ENCODE results near the gene NELFB.

NELFB gene

DNA sequence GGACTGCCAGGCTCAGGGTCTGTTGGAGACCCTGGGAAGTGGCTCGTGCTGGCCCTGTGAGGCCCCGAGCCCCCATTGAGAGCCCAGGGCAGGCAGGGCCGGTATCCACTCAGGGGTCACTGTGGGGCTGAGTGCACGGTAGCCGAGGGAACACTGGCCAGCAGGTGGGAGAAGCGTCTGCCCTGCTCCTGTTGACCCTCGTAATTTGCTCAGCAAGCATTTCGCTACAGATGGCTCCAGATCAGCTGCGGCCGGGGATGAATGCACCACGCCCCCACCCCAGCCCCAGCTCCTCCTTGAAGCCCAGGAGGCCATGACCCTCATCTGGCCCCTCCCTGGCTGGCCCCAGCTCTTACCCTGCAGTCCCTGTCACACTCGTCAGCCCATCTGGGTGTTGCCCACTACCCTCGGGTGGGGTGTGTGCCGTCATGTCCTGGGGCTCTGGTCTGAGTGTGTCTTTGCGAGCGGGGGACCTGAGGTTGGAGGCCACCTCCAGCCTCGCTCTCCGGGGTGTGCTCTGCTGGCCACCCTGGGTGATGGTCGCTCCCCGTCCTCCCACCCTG is 53.0 kb downstream of the NELFB start:
- Histone ChIP-seq H2AFZ (ENCODE audit: low read length) (no peak overlapping the region), H3K36me3 (ENCODE audit: insufficient read depth, low read length) (no peaks in the 10 kb centered on the region), H3K27ac (ENCODE audit: low read depth, low read length, poor library complexity, severe bottlenecking) (no peak overlapping the region), H3K79me2 (ENCODE audit: insufficient read depth, low read length) (no peaks in the 10 kb centered on the region), H3K9me2 (ENCODE audit: low read depth, low read length) (no peaks in the 10 kb centered on the region), H3K4me2 (ENCODE audit: low read length) (no peak overlapping the region), H3K4me1 (ENCODE audit: insufficient read depth, low read length, severe bottlenecking) (no peaks in the 10 kb centered on the region), H3K9me3 (ENCODE audit: low read length) (no peaks in the 10 kb centered on the region), H3K9ac (ENCODE audit: low read length) (no peak overlapping the region), H3F3A (ENCODE audit: insufficient read depth, low read length) (peaks cover under 1% of the 10 kb centered on the region; the same call in 1 of the 2 replicates), H3K27me3 (ENCODE audit: insufficient read depth, low read length) (peaks cover 8% of the 10 kb centered on the region; the same call in 1 of the 2 replicates), H3K4me3 (ENCODE audit: low read depth, low read length, poor library complexity, severe bottlenecking) (no peak overlapping the region), H4K20me1 (ENCODE audit: insufficient read depth, low read length) (no peaks in the 10 kb centered on the region)
- TF ChIP-seq EZH2 (IDR thresholded peaks at IDR 0.05; ENCODE audit: borderline replicate concordance, low read length): no peak
- no peak for TF ChIP-seq CTCF (IDR thresholded peaks at IDR 0.05; ENCODE audit: low read length)

- TF ChIP-seq EZH2 (IDR thresholded peaks at IDR 0.05; ENCODE audit: borderline replicate concordance, low read length) (no peak), CTCF (IDR thresholded peaks at IDR 0.05; ENCODE audit: low read length) (no peak)
- Histone ChIP-seq H4K20me1 (ENCODE audit: insufficient read depth, low read length) (no peaks in the 10 kb centered on the region), H3K36me3 (ENCODE audit: insufficient read depth, low read length) (no peaks in the 10 kb centered on the region), H3K9me2 (ENCODE audit: low read depth, low read length) (no peaks in the 10 kb centered on the region), H3K4me1 (ENCODE audit: insufficient read depth, low read length, severe bottlenecking) (no peaks in the 10 kb centered on the region), H3K27ac (ENCODE audit: low read depth, low read length, poor library complexity, severe bottlenecking) (no peak overlapping the region), H3K79me2 (ENCODE audit: insufficient read depth, low read length) (no peaks in the 10 kb centered on the region), H3K4me3 (ENCODE audit: low read depth, low read length, poor library complexity, severe bottlenecking) (no peak overlapping the region), H3K9me3 (ENCODE audit: low read length) (no peaks in the 10 kb centered on the region), H3F3A (ENCODE audit: insufficient read depth, low read length) (no peaks in the 10 kb centered on the region), H2AFZ (ENCODE audit: low read length) (no peak overlapping the region), H3K9ac (ENCODE audit: low read length) (no peak overlapping the region), H3K4me2 (ENCODE audit: low read length) (no peak overlapping the region), H3K27me3 (ENCODE audit: insufficient read depth, low read length) (peaks cover 5% of the 10 kb centered on the region; the same call in 1 of the 2 replicates)
These were observed 54.5 kb downstream of the NELFB start for GRCh38 chr9:137309368-137310188.

DNA sequence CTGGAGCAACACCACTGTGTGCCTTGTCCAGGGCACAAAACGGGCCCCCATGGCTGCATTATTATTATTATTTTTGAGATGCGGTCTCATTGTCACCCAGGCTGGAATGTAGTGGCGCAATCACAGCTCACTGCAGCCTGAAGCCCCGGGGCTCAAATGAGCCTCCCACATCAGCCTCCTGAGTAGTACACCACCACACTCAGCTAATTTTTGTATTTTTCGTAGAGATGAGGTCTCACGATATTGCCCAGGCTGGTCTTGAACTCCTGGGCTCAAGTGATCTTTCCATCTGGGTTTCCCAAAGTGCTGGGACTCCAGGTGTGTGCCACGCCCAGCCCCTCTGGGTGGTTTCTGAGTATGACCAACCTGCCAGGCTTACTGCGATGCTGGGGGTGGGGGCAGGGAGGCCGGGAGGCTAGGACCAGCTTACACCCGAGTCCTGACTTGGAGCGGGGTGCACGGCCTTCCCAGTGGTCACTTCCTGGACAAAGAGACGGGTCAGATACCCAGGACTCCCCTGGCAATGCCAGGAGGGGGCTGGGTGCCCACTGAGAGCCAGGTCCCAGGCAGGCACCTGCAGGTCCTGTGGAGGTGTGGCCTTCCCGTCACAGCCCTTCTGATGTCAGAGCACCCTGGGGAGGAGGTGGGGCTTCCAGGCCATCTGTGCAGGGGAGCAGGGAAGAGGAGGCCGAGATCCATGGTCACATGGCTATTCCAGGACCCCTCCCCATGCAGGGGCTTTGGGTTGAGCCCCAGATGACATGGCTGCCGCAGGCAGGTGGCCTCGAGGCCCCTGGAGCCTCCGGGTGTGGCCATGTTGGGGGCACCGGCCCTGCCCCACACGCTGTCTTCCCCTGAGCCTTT is 55.3 kb downstream of the NELFB start:
- no peak overlapping the region for H3K9ac ChIP-seq (ENCODE audit: low read length)
- H4K20me1 ChIP-seq (ENCODE audit: insufficient read depth, low read length): no peaks in the 10 kb centered on the region
- peaks cover 5% of the 10 kb centered on the region; the same call in 1 of the 2 replicates for H3K27me3 ChIP-seq (ENCODE audit: insufficient read depth, low read length)
- H3K9me3 ChIP-seq (ENCODE audit: low read length): no peaks in the 10 kb centered on the region
- H3K9me2 ChIP-seq (ENCODE audit: low read depth, low read length): no peaks in the 10 kb centered on the region
- H3K36me3 ChIP-seq (ENCODE audit: insufficient read depth, low read length): no peaks in the 10 kb centered on the region
- H3K27ac ChIP-seq (ENCODE audit: low read depth, low read length, poor library complexity, severe bottlenecking): no peak overlapping the region
- no peak overlapping the region for H3K4me3 ChIP-seq (ENCODE audit: low read depth, low read length, poor library complexity, severe bottlenecking)
- no peaks in the 10 kb centered on the region for H3K4me1 ChIP-seq (ENCODE audit: insufficient read depth, low read length, severe bottlenecking)
- H2AFZ ChIP-seq (ENCODE audit: low read length): no peak overlapping the region
- no peak overlapping the region for H3K4me2 ChIP-seq (ENCODE audit: low read length)
- no peaks in the 10 kb centered on the region for H3F3A ChIP-seq (ENCODE audit: insufficient read depth, low read length)
- TF ChIP-seq CTCF (IDR thresholded peaks at IDR 0.05; ENCODE audit: low read length): no peak
- no peak for TF ChIP-seq EZH2 (IDR thresholded peaks at IDR 0.05; ENCODE audit: borderline replicate concordance, low read length)
- H3K79me2 ChIP-seq (ENCODE audit: insufficient read depth, low read length): no peaks in the 10 kb centered on the region

Data from OCI-LY1 (cell line).